K562 (cell line): Measurements from ENCODE around the gene TTC21A. TPM values are rescaled to one million over a fixed set of nuclear protein-coding genes. Genes with fewer than 3 reads are reported as not detected.

ENCODE experiments used
- ATAC-seq: fragments of 200-7000 bp; cut with Tn5 transposase; 3 replicates; pipeline ENCODE4 v1.9.1; 2020; ENCODE audit warnings: moderate library complexity
- BruUV-seq: library from RNA; stranded (reverse); fragments of 400-500 nt; replicated peaks from 2 replicates; lab custom pipeline; 2021; lab: Mats Ljungman, UMichigan
- CTCF ChIA-PET: fragments of 300-600 bp; formaldehyde crosslinking; extraction: SDS; loops from one replicate; lab custom pipeline; 2021; ENCODE audit warnings: low intra/inter-chr PET ratio; lab: Yijun Ruan, JAX
- POLR2A ChIA-PET: fragments of 300-600, 350-650 bp; sonication (Branson Sonifier 250); formaldehyde crosslinking; extraction: SDS; loops from one replicate; lab custom pipeline; 2021; ENCODE audit warnings: antibody characterized with exemption, inconsistent platforms; lab: Yijun Ruan, JAX
- DNase-seq, 4 experiments: peaks; one replicate each; pipeline versions ENCODE4 v3.0.0 to v3.0.0-alpha.2; 2011 to 2018; ENCODE audit warnings: low spot score in 3 of 4, mixed read lengths in 3 of 4; ENCODE audit errors: extremely low read depth in 1 of 4
- FAIRE-seq: peaks from 2 replicates; lab custom pipeline; 2011; peaks lifted over from hg19 to GRCh38; lab: Jason Lieb, UNC
- H2AFZ ChIP-seq: 2 replicates; pipeline ENCODE4 v1.6.0; 2011; ENCODE audit warnings: low read depth, low read length, control low read depth, inconsistent platforms
- H3K27ac ChIP-seq: fragments of 200-600 bp; 3 replicates; pipeline ENCODE4 v1.8.0; 2011; ENCODE audit warnings: low read depth, mild to moderate bottlenecking, control low read depth, inconsistent platforms, low read length, moderate library complexity, mixed read lengths; ENCODE audit errors: extremely low read depth
- H3K27me3 ChIP-seq, 2 experiments: fragments of 300-600 bp in 1 of 2; 2 replicates in 1 of 2; 3 replicates in 1 of 2; pipeline versions ENCODE4 v1.6.0 to v1.8.0; 2011; ENCODE audit warnings: inconsistent platforms in 2 of 2, low read length in 2 of 2, mild to moderate bottlenecking in 1 of 2, mixed read lengths in 1 of 2, moderate library complexity in 1 of 2; ENCODE audit not compliant: control insufficient read depth in 2 of 2, insufficient read depth in 2 of 2
- H3K36me3 ChIP-seq: fragments of 300-600 bp; 3 replicates; pipeline ENCODE4 v1.8.0; 2011; ENCODE audit warnings: mild to moderate bottlenecking, low read length, inconsistent platforms; ENCODE audit not compliant: control insufficient read depth, insufficient read depth
- H3K4me1 ChIP-seq, 2 experiments: fragments of 200-600 bp in 1 of 2; replicated peaks in 1 of 2; 2 replicates in 1 of 2; 3 replicates in 1 of 2; pipeline versions ENCODE4 v1.5.1 to v1.8.0; 2011; ENCODE audit warnings: inconsistent platforms in 2 of 2, low read length in 2 of 2, mild to moderate bottlenecking in 1 of 2, mixed read lengths in 1 of 2, moderate library complexity in 1 of 2; ENCODE audit not compliant: control insufficient read depth in 2 of 2, insufficient read depth in 2 of 2
- H3K4me2 ChIP-seq: 2 replicates; pipeline ENCODE4 v1.6.1; 2011; ENCODE audit warnings: low read length, control low read depth, inconsistent platforms, mixed read lengths; ENCODE audit not compliant: insufficient read depth
- H3K4me3 ChIP-seq: fragments of 200-600 bp; sonication (generic), shearing (Covaris generic); 2 replicates; pipeline ENCODE4 v1.5.1; 2016; ENCODE audit warnings: control low read depth, inconsistent platforms
- H3K79me2 ChIP-seq: fragments of 200-600 bp; 3 replicates; pipeline ENCODE4 v1.8.0; 2011; ENCODE audit warnings: low read length, inconsistent platforms; ENCODE audit not compliant: control insufficient read depth, insufficient read depth
- H3K9ac ChIP-seq, 2 experiments: 2 replicates each; pipeline versions ENCODE4 v1.6.0 to v1.6.1; 2011; ENCODE audit warnings: low read depth in 2 of 2, low read length in 2 of 2, control low read depth in 1 of 2, inconsistent platforms in 1 of 2, mild to moderate bottlenecking in 1 of 2, mixed read lengths in 1 of 2; ENCODE audit not compliant: insufficient read depth in 1 of 2
- H3K9me1 ChIP-seq: one replicate; pipeline ENCODE4 v1.6.0; 2011; ENCODE audit warnings: inconsistent platforms, mild to moderate bottlenecking, low read length, moderate library complexity; ENCODE audit not compliant: control insufficient read depth, insufficient read depth
- H3K9me3 ChIP-seq: replicated peaks from 2 replicates; pipeline ENCODE4 v1.5.1; 2011; ENCODE audit warnings: low read depth, low read length, inconsistent platforms; ENCODE audit not compliant: control insufficient read depth, insufficient read depth
- H4K20me1 ChIP-seq: replicated peaks from 2 replicates; pipeline ENCODE4 v1.6.1; 2011; ENCODE audit warnings: low read length, inconsistent platforms, mixed read lengths; ENCODE audit not compliant: control insufficient read depth, insufficient read depth
- BRF2 ChIP-seq: IDR thresholded peaks from 3 replicates; pipeline ENCODE4 v1.6.1; 2011; ENCODE audit warnings: borderline replicate concordance, mild to moderate bottlenecking; ENCODE audit not compliant: insufficient read length, insufficient read depth
- GATAD2A ChIP-seq: fragments of 450-650 bp; IDR thresholded peaks from 2 replicates; pipeline ENCODE4 v1.6.1; 2017
- KDM5B ChIP-seq: fragments of 200-600 bp; sonication (generic); IDR thresholded peaks from 2 replicates; pipeline ENCODE4 v1.6.1; 2012; ENCODE audit warnings: low read depth, mild to moderate bottlenecking, moderate library complexity, low read length, control low read depth, inconsistent platforms; ENCODE audit not compliant: insufficient replicate concordance
- MYNN ChIP-seq, 2 experiments: sonication (generic); formaldehyde crosslinking in 1 of 2; IDR thresholded peaks; 2 replicates each; pipeline versions ENCODE4 v1.5.0 to v1.6.1; 2016 to 2020; ENCODE audit warnings: antibody characterized with exemption in 1 of 2, missing genetic modification reagents in 1 of 2
- PML ChIP-seq: IDR thresholded peaks from 2 replicates; pipeline ENCODE4 v1.6.1; 2012; ENCODE audit warnings: low read length, inconsistent platforms
- POLR2A ChIP-seq: fragments of 450-650 bp; conservative IDR thresholded peaks from 2 replicates; pipeline ENCODE4 v1.6.1; 2016
- ZNF444 ChIP-seq: fragments of 250-450 bp; sonication (Bioruptor Pico); IDR thresholded peaks from 2 replicates; pipeline ENCODE4 v1.4.0; 2020; ENCODE audit warnings: mild to moderate bottlenecking, moderate library complexity
- ZNF583 ChIP-seq: fragments of 250-450 bp; sonication (Bioruptor Pico); IDR thresholded peaks from 2 replicates; pipeline ENCODE4 v1.4.0; 2020
- WGBS: fragments of 100-300 bp; shearing (Covaris generic); methylation state at CpG from one replicate; pipeline ENCODE4 v1.1.6; 2016; ENCODE audit warnings: low coverage, mixed read lengths; ENCODE audit not compliant: insufficient coverage; ENCODE audit errors: missing lambda C conversion rate; 5-methylcytosine and 5-hydroxymethylcytosine counted together
- in situ Hi-C: fragments of 300-500 bp; cut with MboI; formaldehyde crosslinking; loops from 4 replicates; pipeline ENCODE4 v1.15.0; 2018; ENCODE audit warnings: inconsistent platforms, mixed read lengths
- intact Hi-C: fragments of 100-400 bp; cut with micrococcal nuclease; formaldehyde crosslinking; loops from 2 replicates; pipeline ENCODE4 v1.14.2; 2022
- polyA plus RNA-seq, 8 experiments: library from polyadenylated mRNA; depleted of rRNA in 4 of 8; stranded (reverse) in 5 of 8; unstranded in 3 of 8; fragments of >200 nt; fragmentation: Nextera tagmentation in 2 of 8; fragmentation: Illumina TruSeq in 1 of 8; extraction: Ambion mirVana in 2 of 8; extraction: Trizol in 1 of 8; gene quantifications; 2 replicates each; pipeline versions ENCODE4 v1.2.1 to v1.2.3, GENCODE V29; 2011 to 2014; ENCODE audit warnings: inconsistent platforms in 1 of 8, missing spikeins in 1 of 8
- total RNA-seq, 7 experiments: library from RNA; depleted of rRNA in 6 of 7; stranded (reverse); fragments of >200 nt in 6 of 7; fragmentation: Illumina TruSeq in 2 of 7; extraction: Trizol in 2 of 7; gene quantifications; 2 replicates each; pipeline versions ENCODE4 v1.2.1 to v1.2.3, GENCODE V29; 2011 to 2021; ENCODE audit warnings: low replicate concordance in 1 of 7

TTC21A gene
- total and polyA plus RNA-seq, 9 of the 15 experiments (the other 6 are each of a cell fraction or from before 2014, with no cell fraction given) = 0.22 to 1.4 (median 0.70) TPM

GRCh38 chr3:39096775-39097174 lies 10.7 kb upstream of the TTC21A start:
- 75% methylated on average over 3 of the region's 3 CpGs for WGBS
- ATAC-seq = no peak
- no peak overlapping the region for H3K27ac ChIP-seq
- no peak overlapping the region for H2AFZ ChIP-seq
- H3K4me1 ChIP-seq = no peaks in the 10 kb centered on the region
- BruUV-seq = TSS peak; percentile 16
- H3K9me1 ChIP-seq = no peaks in the 10 kb centered on the region
- H3K4me2 ChIP-seq = no peak overlapping the region
- POLR2A ChIA-PET = interaction anchor here (0.7 to 1.6 kb wide), 5 partner anchors 8 to 20 kb away, joined by 3 to 5 read pairs (median 3); no protein-coding TSS in a partner anchor
- TF ChIP-seq KDM5B (no peak), ZNF583 (CRISPR knock-in tag) (no peak), POLR2A (0 out of 2 replicates have a peak, but pooled peaks have one; percentile 18), ZNF444 (CRISPR knock-in tag) (no peak), PML (peak; percentile 5; the same call in 1 of the 2 replicates), GATAD2A (no peak), BRF2 (no peak), MYNN (IDR thresholded peaks at IDR 0.05) (no peak), MYNN (CRISPR knock-in tag; IDR thresholded peaks at IDR 0.05) (no peak)
- H4K20me1 ChIP-seq = peaks cover 11% of the 10 kb centered on the region
- no peak overlapping the region; a peak in 1 of 4 replicates for H3K9ac ChIP-seq
- no peaks in the 10 kb centered on the region for H3K27me3 ChIP-seq
- FAIRE-seq = no peak
- H3K9me3 ChIP-seq = no peaks in the 10 kb centered on the region
- no peak overlapping the region for H3K4me3 ChIP-seq
- DNase-seq = no peak
- peaks cover 8% of the 10 kb centered on the region; the same call in 1 of the 3 replicates for H3K79me2 ChIP-seq
- CTCF ChIA-PET = no interaction called here
- H3K36me3 ChIP-seq = peaks cover 97% of the 10 kb centered on the region
- intact Hi-C loops = no loop called here
- in situ Hi-C loops = no loop called here
